OCI-LY7 (cell line): Measurements from ENCODE around the gene ZNHIT3.

ENCODE experiments used
- EZH2phosphoT487 ChIP-seq: fragments of 200-600 bp; sonication (generic); IDR thresholded peaks from 2 replicates; pipeline ENCODE4 v1.6.1; 2018; ENCODE audit warnings: low read depth, borderline replicate concordance, mild to moderate bottlenecking, mixed run types, antibody characterized with exemption, low read length, moderate library complexity, mixed read lengths
- TF ChIP-seq, protein P1 (sequence below): fragments of 200-600 bp; sonication (generic); conservative IDR thresholded peaks from 2 replicates; pipeline ENCODE4 v1.5.1; 2014; ENCODE audit warnings: mild to moderate bottlenecking, antibody characterized with exemption, low read length, moderate library complexity, mixed read lengths

DNA sequence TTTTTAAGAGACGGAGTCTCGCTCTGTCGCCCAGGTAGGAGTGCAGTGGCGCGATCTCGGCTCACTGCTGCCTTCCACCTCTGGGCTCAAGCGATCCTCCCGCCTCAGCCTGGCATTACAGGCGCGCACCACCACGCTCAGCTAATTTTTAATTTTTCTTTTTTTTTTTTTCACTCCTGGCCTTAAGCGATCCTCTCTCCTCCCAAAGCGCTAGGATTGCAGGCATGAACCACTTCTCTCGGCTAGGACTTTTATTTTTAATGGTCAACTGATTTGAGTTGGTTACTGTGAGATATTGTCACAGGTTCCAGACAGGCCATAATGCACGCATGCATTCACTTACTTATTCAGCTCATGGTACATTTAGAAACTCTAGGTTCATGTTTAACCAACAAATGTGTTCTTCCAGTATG lies 49.2 kb downstream of the ZNHIT3 start:
- TF ChIP-seq, protein P1, sequence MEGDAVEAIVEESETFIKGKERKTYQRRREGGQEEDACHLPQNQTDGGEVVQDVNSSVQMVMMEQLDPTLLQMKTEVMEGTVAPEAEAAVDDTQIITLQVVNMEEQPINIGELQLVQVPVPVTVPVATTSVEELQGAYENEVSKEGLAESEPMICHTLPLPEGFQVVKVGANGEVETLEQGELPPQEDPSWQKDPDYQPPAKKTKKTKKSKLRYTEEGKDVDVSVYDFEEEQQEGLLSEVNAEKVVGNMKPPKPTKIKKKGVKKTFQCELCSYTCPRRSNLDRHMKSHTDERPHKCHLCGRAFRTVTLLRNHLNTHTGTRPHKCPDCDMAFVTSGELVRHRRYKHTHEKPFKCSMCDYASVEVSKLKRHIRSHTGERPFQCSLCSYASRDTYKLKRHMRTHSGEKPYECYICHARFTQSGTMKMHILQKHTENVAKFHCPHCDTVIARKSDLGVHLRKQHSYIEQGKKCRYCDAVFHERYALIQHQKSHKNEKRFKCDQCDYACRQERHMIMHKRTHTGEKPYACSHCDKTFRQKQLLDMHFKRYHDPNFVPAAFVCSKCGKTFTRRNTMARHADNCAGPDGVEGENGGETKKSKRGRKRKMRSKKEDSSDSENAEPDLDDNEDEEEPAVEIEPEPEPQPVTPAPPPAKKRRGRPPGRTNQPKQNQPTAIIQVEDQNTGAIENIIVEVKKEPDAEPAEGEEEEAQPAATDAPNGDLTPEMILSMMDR: 0 out of 2 replicates have a peak, but pooled peaks have one; percentile 11
- no peak for TF ChIP-seq EZH2phosphoT487
